Gastroesophageal sphincter (tissue), 3 donors: Measurements from ENCODE around the gene DNAJC7.
A peak's percentile ranks its signal among the peaks of the same experiment; 100 is the strongest.

Experiments
- CTCF ChIP-seq, 4 experiments: fragments of 200-600 bp in 2 of 4; fragments of 450-650 bp in 2 of 4; sonication (generic) in 1 of 4; IDR thresholded peaks; one replicate each; pipeline ENCODE4 v1.5.1; 2017 to 2019; ENCODE audit warnings: antibody characterized with exemption in 4 of 4, mild to moderate bottlenecking in 2 of 4, moderate library complexity in 2 of 4
- POLR2A ChIP-seq, 2 donors: fragments of 450-650 bp; IDR thresholded peaks; one replicate each; pipeline ENCODE4 v1.6.1; 2017; ENCODE audit warnings: antibody characterized with exemption in 2 of 2, mild to moderate bottlenecking in 2 of 2, moderate library complexity in 1 of 2

- TF ChIP-seq POLR2A (IDR thresholded peaks at IDR 0.05), result peak; percentile 38 to 62
- TF ChIP-seq CTCF (IDR thresholded peaks at IDR 0.05), result peak; percentile 93 to 100 (median 95)
Observed at GRCh38 chr17:42019509-42020404, 2.5 kb upstream of the DNAJC7 start, which contains the start of gene NKIRAS2.
